ENCODE measurements around the gene TCEAL1. TPM values are rescaled to one million over a fixed set of nuclear protein-coding genes. Genes with fewer than 3 reads are reported as not detected.

Gene TCEAL1
- total RNA-seq: 11.5 and 12.0 TPM in 2 replicates

GRCh38 chrX:103628386-103629317 lies at the start of gene TCEAL1:
Gene TCEAL1, plus strand, starts transcription at chrX:103628975. Its CDS starts 942 bp downstream, at chrX:103629917.

GRCh38 chrX:103585411-103586313 lies 43.1 kb upstream of the TCEAL1 start, which contains the start of gene TCEAL4:
Gene TCEAL4, plus strand, starts transcription at chrX:103585515. Its CDS starts 1,161 bp downstream, at chrX:103586676.

GRCh38 chrX:103607364-103608305 lies 21.1 kb upstream of the TCEAL1 start, which contains the start of gene TCEAL3:
Gene TCEAL3, plus strand, starts transcription at chrX:103607963. Its CDS starts 1,102 bp downstream, at chrX:103609065.

Other genes with a start within 250 kb of the TCEAL1 start
- under 0.01 and 0.21 TPM in 2 replicates for gene RAB40A, start 109.5 kb upstream of the TCEAL1 start, total RNA-seq
- gene TCEAL4, start 43.5 kb upstream of the TCEAL1 start, total RNA-seq: 40.3 and 49.5 TPM in 2 replicates
- 4.7 and 5.5 TPM in 2 replicates for gene TCEAL3, start 21.0 kb upstream of the TCEAL1 start, total RNA-seq
- gene MORF4L2, start 57.7 kb downstream of the TCEAL1 start, total RNA-seq: 272 and 449 TPM in 2 replicates
- not detected in 2 replicates for gene TMEM31, start 81.9 kb downstream of the TCEAL1 start, total RNA-seq
- not detected in 2 replicates for gene PLP1, start 147.9 kb downstream of the TCEAL1 start, total RNA-seq
- gene RAB9B, start 203.3 kb downstream of the TCEAL1 start, total RNA-seq: 0.07 TPM in 1 of 2 replicates, not detected in the other